PC-9 (cell line): Measurements from ENCODE around the gene KIF6. TPM values are rescaled to one million over a fixed set of nuclear protein-coding genes. Genes with fewer than 3 reads are reported as not detected.

Experiments
- BruUV-seq: library from RNA; stranded (reverse); fragments of 400-500 nt; replicated peaks from 2 replicates; lab custom pipeline; 2021; lab: Mats Ljungman, UMichigan
- CTCF ChIA-PET: fragments of 300-600 bp; sonication (Branson Sonifier 250); formaldehyde crosslinking; loops from one replicate; lab custom pipeline; 2022; ENCODE audit warnings: antibody characterized with exemption; lab: Charles Lee
- POLR2A ChIA-PET: fragments of 300-600 bp; sonication (Branson Sonifier 250); formaldehyde crosslinking; loops from one replicate; lab custom pipeline; 2022; ENCODE audit warnings: antibody characterized with exemption; ENCODE audit not compliant: unreplicated experiment; lab: Charles Lee
- DNase-seq, 2 experiments: peaks; one replicate each; pipeline versions ENCODE4 v3.0.0 to v3.0.0-alpha.2; 2015 to 2022; ENCODE audit warnings: mixed read lengths in 1 of 2
- H2AFZ ChIP-seq: fragments of 200-600 bp; sonication (generic); 2 replicates; pipeline ENCODE4 v1.8.1; 2017; ENCODE audit warnings: antibody characterized with exemption
- H3F3A ChIP-seq: fragments of 200-600 bp; sonication (generic); 2 replicates; pipeline ENCODE4 v1.8.1; 2017; ENCODE audit warnings: antibody characterized with exemption, mild to moderate bottlenecking, low read depth; ENCODE audit not compliant: insufficient read depth
- H3K27ac ChIP-seq: fragments of 200-600 bp; sonication (generic); 2 replicates; pipeline ENCODE4 v1.6.1; 2016; ENCODE audit warnings: mixed run types
- H3K27me3 ChIP-seq: fragments of 200-600 bp; sonication (generic); 2 replicates; pipeline ENCODE4 v1.6.1; 2016; ENCODE audit warnings: low read depth, mixed run types; ENCODE audit not compliant: insufficient read depth
- H3K36me3 ChIP-seq: fragments of 200-600 bp; sonication (generic); 2 replicates; pipeline ENCODE4 v1.6.1; 2016; ENCODE audit warnings: low read depth, mixed run types
- H3K4me1 ChIP-seq: fragments of 200-600 bp; sonication (generic); replicated peaks from 2 replicates; pipeline ENCODE4 v1.6.1; 2016; ENCODE audit warnings: mixed run types; ENCODE audit not compliant: insufficient read depth
- H3K4me2 ChIP-seq: fragments of 200-600 bp; sonication (generic); 2 replicates; pipeline ENCODE4 v1.6.1; 2017; ENCODE audit warnings: mixed run types
- H3K4me3 ChIP-seq: fragments of 200-600 bp; sonication (generic); 2 replicates; pipeline ENCODE4 v1.6.1; 2016; ENCODE audit warnings: mixed run types
- H3K79me2 ChIP-seq: fragments of 200-600 bp; sonication (generic); 2 replicates; pipeline ENCODE4 v1.6.1; 2017; ENCODE audit warnings: low read depth, mixed run types
- H3K9me2 ChIP-seq: fragments of 200-600 bp; sonication (generic); 2 replicates; pipeline ENCODE4 v1.8.1; 2017; ENCODE audit warnings: mild to moderate bottlenecking; ENCODE audit not compliant: insufficient read depth
- H3K9me3 ChIP-seq: fragments of 200-600 bp; sonication (generic); 2 replicates; pipeline ENCODE4 v1.8.1; 2016; ENCODE audit warnings: low read depth; ENCODE audit not compliant: insufficient read depth
- H4K20me1 ChIP-seq: fragments of 200-600 bp; sonication (generic); 2 replicates; pipeline ENCODE4 v1.8.1; 2017; ENCODE audit not compliant: insufficient read depth
- EZH2 ChIP-seq: fragments of 200-600 bp; sonication (generic); IDR thresholded peaks from 2 replicates; pipeline ENCODE4 v1.8.0; 2017; ENCODE audit warnings: antibody characterized with exemption, low read depth
- intact Hi-C: fragments of 100-400 bp; cut with micrococcal nuclease; formaldehyde crosslinking; loops from one replicate; pipeline ENCODE4 v1.10.0; 2022; ENCODE audit not compliant: unreplicated experiment
- total RNA-seq: library from RNA; stranded (reverse); gene quantifications from 2 replicates; pipeline ENCODE4 v1.2.3, GENCODE V29; 2021
- TF ChIP-seq, protein P1 (sequence below): fragments of 200-600 bp; sonication (generic); conservative IDR thresholded peaks from 2 replicates; pipeline ENCODE4 v1.6.1; 2017; ENCODE audit warnings: mixed run types, antibody characterized with exemption, mild to moderate bottlenecking, moderate library complexity

Gene KIF6
- total RNA-seq, 1 experiment from 2014 or later = not detected

DNA sequence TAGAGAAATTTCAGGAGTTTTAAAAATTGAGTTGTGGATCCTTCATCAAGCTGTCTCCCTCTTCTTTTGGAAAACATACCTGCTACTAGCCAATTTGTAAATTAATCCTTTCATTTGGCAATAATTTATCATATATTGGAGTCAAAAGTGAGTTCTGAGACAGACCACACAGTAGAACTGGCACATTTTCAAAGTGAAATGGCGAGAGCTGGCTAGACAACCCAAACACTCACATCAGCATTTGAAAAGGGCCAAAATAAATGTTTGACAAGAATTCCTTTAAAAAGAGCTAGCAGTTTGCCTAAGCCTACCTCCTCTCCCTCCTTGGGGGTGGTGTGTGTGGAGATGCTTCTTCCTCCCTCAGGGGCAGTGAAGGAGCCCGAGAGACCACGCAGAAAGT, 354.8 kb downstream of the KIF6 start:
- H3K27me3 ChIP-seq = peaks cover 88% of the 10 kb centered on the region
- no peaks in the 10 kb centered on the region for H4K20me1 ChIP-seq
- H3K4me1 ChIP-seq = no peaks in the 10 kb centered on the region
- no peak overlapping the region for H2AFZ ChIP-seq
- H3K4me2 ChIP-seq = no peak overlapping the region
- POLR2A ChIA-PET = no interaction called here
- H3K9me3 ChIP-seq = no peaks in the 10 kb centered on the region
- TF ChIP-seq, protein P1, sequence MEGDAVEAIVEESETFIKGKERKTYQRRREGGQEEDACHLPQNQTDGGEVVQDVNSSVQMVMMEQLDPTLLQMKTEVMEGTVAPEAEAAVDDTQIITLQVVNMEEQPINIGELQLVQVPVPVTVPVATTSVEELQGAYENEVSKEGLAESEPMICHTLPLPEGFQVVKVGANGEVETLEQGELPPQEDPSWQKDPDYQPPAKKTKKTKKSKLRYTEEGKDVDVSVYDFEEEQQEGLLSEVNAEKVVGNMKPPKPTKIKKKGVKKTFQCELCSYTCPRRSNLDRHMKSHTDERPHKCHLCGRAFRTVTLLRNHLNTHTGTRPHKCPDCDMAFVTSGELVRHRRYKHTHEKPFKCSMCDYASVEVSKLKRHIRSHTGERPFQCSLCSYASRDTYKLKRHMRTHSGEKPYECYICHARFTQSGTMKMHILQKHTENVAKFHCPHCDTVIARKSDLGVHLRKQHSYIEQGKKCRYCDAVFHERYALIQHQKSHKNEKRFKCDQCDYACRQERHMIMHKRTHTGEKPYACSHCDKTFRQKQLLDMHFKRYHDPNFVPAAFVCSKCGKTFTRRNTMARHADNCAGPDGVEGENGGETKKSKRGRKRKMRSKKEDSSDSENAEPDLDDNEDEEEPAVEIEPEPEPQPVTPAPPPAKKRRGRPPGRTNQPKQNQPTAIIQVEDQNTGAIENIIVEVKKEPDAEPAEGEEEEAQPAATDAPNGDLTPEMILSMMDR = no peak; the same call in 1 of the 2 replicates
- no peak for TF ChIP-seq EZH2
- no peaks in the 10 kb centered on the region for H3K79me2 ChIP-seq
- CTCF ChIA-PET = no interaction called here
- no peak overlapping the region for H3K27ac ChIP-seq
- no peak for DNase-seq
- no peak overlapping the region for H3K4me3 ChIP-seq
- H3F3A ChIP-seq = no peaks in the 10 kb centered on the region
- no peaks in the 10 kb centered on the region for H3K9me2 ChIP-seq
- BruUV-seq = no TSS peak
- intact Hi-C loops = loop anchor here (10.0 kb wide), 1 partner anchor 1694 kb away; no protein-coding TSS in a partner anchor
- no peaks in the 10 kb centered on the region for H3K36me3 ChIP-seq

DNA sequence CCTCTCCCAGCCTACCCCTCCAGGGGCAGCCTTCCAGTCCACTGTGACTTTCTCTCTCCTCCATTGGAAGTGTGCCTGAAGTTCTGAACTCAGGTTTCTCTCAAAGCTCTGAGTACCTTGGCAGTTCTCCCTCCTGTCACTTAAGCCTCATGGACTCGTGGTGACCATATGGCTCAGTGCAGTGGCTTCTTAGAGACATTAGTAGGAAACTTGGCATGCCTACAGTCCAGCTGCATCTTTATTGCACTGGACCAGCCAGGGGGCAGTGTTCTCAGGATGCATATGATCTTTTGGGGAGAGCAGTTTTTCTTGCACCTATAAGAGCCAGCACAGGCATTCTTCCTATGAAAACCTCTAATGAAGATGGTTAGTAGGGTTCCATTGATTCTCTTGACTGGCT, 355.2 kb downstream of the KIF6 start:
- DNase-seq = no peak
- no peaks in the 10 kb centered on the region for H3K4me1 ChIP-seq
- H3K9me3 ChIP-seq = no peaks in the 10 kb centered on the region
- no peak overlapping the region for H3K27ac ChIP-seq
- H3F3A ChIP-seq = no peaks in the 10 kb centered on the region
- H3K27me3 ChIP-seq = peaks cover 89% of the 10 kb centered on the region
- H3K4me3 ChIP-seq = no peak overlapping the region
- intact Hi-C loops = loop anchor here (10.0 kb wide), 1 partner anchor 1695 kb away; no protein-coding TSS in a partner anchor
- POLR2A ChIA-PET = no interaction called here
- H3K36me3 ChIP-seq = no peaks in the 10 kb centered on the region
- CTCF ChIA-PET = no interaction called here
- no peak overlapping the region for H3K4me2 ChIP-seq
- H3K79me2 ChIP-seq = no peaks in the 10 kb centered on the region
- BruUV-seq = no TSS peak
- no peaks in the 10 kb centered on the region for H3K9me2 ChIP-seq
- TF ChIP-seq EZH2 = no peak
- TF ChIP-seq, protein P1 = peak; percentile 17; the same call in 1 of the 2 replicates
- H4K20me1 ChIP-seq = no peaks in the 10 kb centered on the region
- no peak overlapping the region for H2AFZ ChIP-seq

DNA sequence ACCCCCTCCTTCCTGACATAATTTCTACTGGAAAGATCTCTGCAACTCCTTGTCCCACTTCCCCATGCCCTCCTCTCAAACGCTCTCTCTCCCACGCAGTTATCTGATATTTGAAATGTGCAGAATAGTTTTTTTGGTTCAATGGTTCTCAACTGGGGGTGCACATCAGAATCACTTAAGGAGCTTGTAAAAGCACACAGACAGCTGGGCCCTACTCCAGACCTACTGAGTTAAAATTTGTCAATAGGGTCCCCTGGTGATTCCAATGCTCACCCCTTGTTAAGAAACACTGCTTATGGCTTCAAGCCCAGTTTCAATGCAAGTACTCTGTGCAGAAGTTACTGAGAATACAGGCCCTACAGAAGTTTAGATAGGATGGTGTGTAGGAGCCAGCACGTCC, 357.5 kb downstream of the KIF6 start:
- no peaks in the 10 kb centered on the region for H3K9me2 ChIP-seq
- H3K4me3 ChIP-seq = no peak overlapping the region
- no peaks in the 10 kb centered on the region for H3K36me3 ChIP-seq
- H3F3A ChIP-seq = no peaks in the 10 kb centered on the region
- H3K27ac ChIP-seq = no peak overlapping the region
- H3K4me2 ChIP-seq = no peak overlapping the region
- H4K20me1 ChIP-seq = no peaks in the 10 kb centered on the region
- BruUV-seq = no TSS peak
- ChIA-PET POLR2A (no interaction called here), CTCF (no interaction called here)
- TF ChIP-seq, protein P1 = no peak
- no peak for TF ChIP-seq EZH2
- H3K4me1 ChIP-seq = no peaks in the 10 kb centered on the region
- H2AFZ ChIP-seq = no peak overlapping the region
- peaks cover 90% of the 10 kb centered on the region for H3K27me3 ChIP-seq
- intact Hi-C loops = no loop called here
- no peaks in the 10 kb centered on the region for H3K79me2 ChIP-seq
- H3K9me3 ChIP-seq = no peaks in the 10 kb centered on the region
- DNase-seq = no peak
